Central memory CD8-positive, alpha-beta T cell (primary cell): ENCODE data around the gene RRBP1.
A peak's percentile ranks its signal among the peaks of the same experiment; 100 is the strongest.

Experiments used
- ATAC-seq: fragments of 150-1000 bp; cut with Tn5 transposase; replicated peaks from 2 replicates; pipeline ENCODE4 v1.10.0; 2022; ENCODE audit warnings: mild to moderate bottlenecking, moderate FRiP score, moderate number of reproducible peaks; ENCODE audit not compliant: poor library complexity, severe bottlenecking; ENCODE audit errors: extremely low read depth
- DNase-seq, 2 donors: peaks; one replicate each; pipeline ENCODE4 v3.0.0; 2021; ENCODE audit warnings: low spot score in 2 of 2
- H3K27ac Mint-ChIP-seq: one replicate; pipeline ENCODE4 v1.8.0; 2022; ENCODE audit warnings: low read depth, mild to moderate bottlenecking, moderate library complexity, mixed read lengths
- H3K27me3 Mint-ChIP-seq: one replicate; pipeline ENCODE4 v1.8.0; 2022; ENCODE audit warnings: mixed read lengths
- H3K36me3 Mint-ChIP-seq: one replicate; pipeline ENCODE4 v1.8.0; 2022; ENCODE audit warnings: mild to moderate bottlenecking, moderate library complexity, mixed read lengths; ENCODE audit not compliant: insufficient read depth
- H3K4me1 Mint-ChIP-seq: one replicate; pipeline ENCODE4 v1.8.0; 2022; ENCODE audit warnings: mixed read lengths
- H3K4me3 Mint-ChIP-seq: one replicate; pipeline ENCODE4 v1.8.0; 2022; ENCODE audit warnings: mild to moderate bottlenecking, moderate library complexity, mixed read lengths
- H3K9me3 Mint-ChIP-seq: one replicate; pipeline ENCODE4 v1.8.0; 2022; ENCODE audit warnings: mixed read lengths

Gene RRBP1

GRCh38 chr20:17572034-17572638, 109.9 kb downstream of the RRBP1 start:
- no peak overlapping the region for H3K27ac Mint-ChIP-seq
- peak overlapping the region; percentile 7 for H3K4me3 Mint-ChIP-seq

GRCh38 chr20:17571153-17571527, 110.9 kb downstream of the RRBP1 start:
- Mint-ChIP-seq H3K4me1 (peaks cover 34% of the 10 kb centered on the region), H3K27ac (peak overlapping the region; percentile 94), H3K36me3 (peaks cover 12% of the 10 kb centered on the region), H3K4me3 (peak overlapping the region; percentile 97), H3K27me3 (no peaks in the 10 kb centered on the region), H3K9me3 (no peaks in the 10 kb centered on the region)
- no peak for DNase-seq
- ATAC-seq = peak; percentile 15

More at GRCh38 chr20:17572034-17572638, 109.9 kb downstream of the RRBP1 start:
- no peak for ATAC-seq
- no peaks in the 10 kb centered on the region for H3K9me3 Mint-ChIP-seq
- H3K36me3 Mint-ChIP-seq = peaks cover 12% of the 10 kb centered on the region
- H3K27me3 Mint-ChIP-seq = no peaks in the 10 kb centered on the region
- DNase-seq = no peak
- H3K4me1 Mint-ChIP-seq = peaks cover 34% of the 10 kb centered on the region

- DNase-seq = no peak
Measured at GRCh38 chr20:17570347-17571152, 111.5 kb downstream of the RRBP1 start.

GRCh38 chr20:17569616-17570346, 112.3 kb downstream of the RRBP1 start, which contains the start of gene DSTN:
Gene DSTN, plus strand, starts transcription at chr20:17570075. Its CDS starts 134 bp downstream, at chr20:17570209.
- Mint-ChIP-seq H3K9me3 (no peaks in the 10 kb centered on the region), H3K27ac (peak within 1 kb of the TSS; percentile 94), H3K4me1 (peaks cover 34% of the 10 kb centered on the region), H3K27me3 (no peaks in the 10 kb centered on the region), H3K4me3 (peak within 1 kb of the TSS; percentile 97), H3K36me3 (peaks cover 12% of the 10 kb centered on the region)
- DNase-seq (peak; percentile 81 to 82), ATAC-seq (peak; percentile 88)

More at GRCh38 chr20:17570347-17571152, 111.5 kb downstream of the RRBP1 start:
- Mint-ChIP-seq H3K9me3 (no peaks in the 10 kb centered on the region), H3K27ac (peak overlapping the region; percentile 94), H3K27me3 (no peaks in the 10 kb centered on the region), H3K36me3 (peaks cover 12% of the 10 kb centered on the region), H3K4me3 (peak overlapping the region; percentile 97), H3K4me1 (peaks cover 34% of the 10 kb centered on the region)
- peak; percentile 40 for ATAC-seq

- H3K27me3 Mint-ChIP-seq = no peaks in the 10 kb centered on the region
- H3K9me3 Mint-ChIP-seq = no peaks in the 10 kb centered on the region
- peaks cover 12% of the 10 kb centered on the region for H3K36me3 Mint-ChIP-seq
- H3K4me3 Mint-ChIP-seq = peak overlapping the region; percentile 97
- DNase-seq = no peak
- peak overlapping the region; percentile 94 for H3K27ac Mint-ChIP-seq
- H3K4me1 Mint-ChIP-seq = peaks cover 34% of the 10 kb centered on the region
- ATAC-seq = no peak
Measured at GRCh38 chr20:17568972-17569521, 113.0 kb downstream of the RRBP1 start.

- no peak for ATAC-seq
- H3K27me3 Mint-ChIP-seq = no peaks in the 10 kb centered on the region
- H3K4me1 Mint-ChIP-seq = peaks cover 30% of the 10 kb centered on the region
- H3K27ac Mint-ChIP-seq = no peak overlapping the region
- H3K36me3 Mint-ChIP-seq = peaks cover 10% of the 10 kb centered on the region
- no peak for DNase-seq
- H3K9me3 Mint-ChIP-seq = no peaks in the 10 kb centered on the region
- H3K4me3 Mint-ChIP-seq = peak overlapping the region; percentile 97
Measured at GRCh38 chr20:17568045-17568788, 113.8 kb downstream of the RRBP1 start.

- no peak overlapping the region for H3K4me3 Mint-ChIP-seq
- no peak overlapping the region for H3K27ac Mint-ChIP-seq
- H3K4me1 Mint-ChIP-seq = peaks cover 14% of the 10 kb centered on the region
- DNase-seq (no peak), ATAC-seq (no peak)
- H3K36me3 Mint-ChIP-seq = peaks cover 8% of the 10 kb centered on the region
- H3K27me3 Mint-ChIP-seq = no peaks in the 10 kb centered on the region
- H3K9me3 Mint-ChIP-seq = no peaks in the 10 kb centered on the region
Measured at GRCh38 chr20:17566345-17566744, 115.7 kb downstream of the RRBP1 start.

GRCh38 chr20:17565169-17565845, 116.7 kb downstream of the RRBP1 start:
- H3K4me3 Mint-ChIP-seq = no peak overlapping the region
- peaks cover 3% of the 10 kb centered on the region for H3K36me3 Mint-ChIP-seq
- peaks cover 8% of the 10 kb centered on the region for H3K27me3 Mint-ChIP-seq
- H3K9me3 Mint-ChIP-seq = no peaks in the 10 kb centered on the region
- peaks cover 5% of the 10 kb centered on the region for H3K4me1 Mint-ChIP-seq
- DNase-seq (no peak), ATAC-seq (no peak)
- no peak overlapping the region for H3K27ac Mint-ChIP-seq
